Measurements from ENCODE around the gene DERA.

DERA gene

DNA sequence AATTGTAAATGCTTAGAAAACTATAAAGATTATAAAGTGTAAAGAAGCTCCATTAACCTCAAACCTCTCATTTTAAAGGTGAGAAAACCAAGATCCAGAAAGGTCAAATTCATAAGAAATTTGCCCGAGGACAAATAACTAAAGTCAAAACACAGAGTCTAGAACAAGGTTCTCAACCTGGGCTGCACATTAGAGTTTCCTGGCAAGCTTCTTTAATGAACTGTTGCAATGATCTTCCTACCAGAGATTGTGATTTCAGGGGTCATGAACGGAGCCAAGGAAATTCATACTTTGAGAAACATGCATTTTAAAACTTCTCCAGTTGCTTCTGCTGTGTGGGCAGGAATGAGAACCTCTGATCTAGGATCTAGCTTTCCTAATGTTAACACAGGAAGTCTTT lies 86.8 kb downstream of the DERA start:
- Histone ChIP-seq H3K36me3 (ENCODE audit: insufficient read depth) (no peaks in the 10 kb centered on the region), H3K27ac (no peak overlapping the region), H2AFZ (ENCODE audit: low read depth) (no peak overlapping the region), H3K79me2 (ENCODE audit: insufficient read depth, low read depth) (no peaks in the 10 kb centered on the region), H3K4me2 (no peak overlapping the region), H3K9ac (no peak overlapping the region), H4K20me1 (ENCODE audit: insufficient read depth) (no peaks in the 10 kb centered on the region), H3K4me3 (IDR thresholded peaks at IDR 0.05; ENCODE audit: insufficient read depth, low read depth, low read length) (no peak overlapping the region), H3K27me3 (ENCODE audit: insufficient read depth, low read depth) (no peaks in the 10 kb centered on the region), H3K4me1 (ENCODE audit: low read depth, poor library complexity, severe bottlenecking) (no peaks in the 10 kb centered on the region)
- TF ChIP-seq, protein P1, sequence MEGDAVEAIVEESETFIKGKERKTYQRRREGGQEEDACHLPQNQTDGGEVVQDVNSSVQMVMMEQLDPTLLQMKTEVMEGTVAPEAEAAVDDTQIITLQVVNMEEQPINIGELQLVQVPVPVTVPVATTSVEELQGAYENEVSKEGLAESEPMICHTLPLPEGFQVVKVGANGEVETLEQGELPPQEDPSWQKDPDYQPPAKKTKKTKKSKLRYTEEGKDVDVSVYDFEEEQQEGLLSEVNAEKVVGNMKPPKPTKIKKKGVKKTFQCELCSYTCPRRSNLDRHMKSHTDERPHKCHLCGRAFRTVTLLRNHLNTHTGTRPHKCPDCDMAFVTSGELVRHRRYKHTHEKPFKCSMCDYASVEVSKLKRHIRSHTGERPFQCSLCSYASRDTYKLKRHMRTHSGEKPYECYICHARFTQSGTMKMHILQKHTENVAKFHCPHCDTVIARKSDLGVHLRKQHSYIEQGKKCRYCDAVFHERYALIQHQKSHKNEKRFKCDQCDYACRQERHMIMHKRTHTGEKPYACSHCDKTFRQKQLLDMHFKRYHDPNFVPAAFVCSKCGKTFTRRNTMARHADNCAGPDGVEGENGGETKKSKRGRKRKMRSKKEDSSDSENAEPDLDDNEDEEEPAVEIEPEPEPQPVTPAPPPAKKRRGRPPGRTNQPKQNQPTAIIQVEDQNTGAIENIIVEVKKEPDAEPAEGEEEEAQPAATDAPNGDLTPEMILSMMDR (conservative IDR thresholded peaks at IDR 0.05; ENCODE audit: low read depth, low read length), result no peak

DNA sequence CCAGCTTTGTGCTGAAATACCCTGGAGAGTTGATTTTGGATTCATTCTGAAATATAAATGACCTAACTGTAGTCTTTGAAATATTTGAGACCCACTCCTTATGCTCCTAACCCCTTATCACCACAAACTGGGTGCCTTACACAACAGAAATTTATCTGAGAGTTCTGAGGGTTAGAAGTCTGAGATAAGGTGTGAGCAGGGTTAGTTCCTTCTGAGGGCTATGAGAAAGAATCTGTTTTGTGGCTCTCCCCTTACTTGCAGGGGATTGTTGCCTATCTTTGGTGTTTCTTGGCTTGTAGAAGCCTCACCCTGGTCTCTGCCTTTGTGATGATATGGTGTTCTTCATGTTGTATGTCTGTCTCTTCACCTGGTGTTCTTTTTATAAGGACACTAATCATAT lies 91.7 kb downstream of the DERA start:
- H3K79me2 ChIP-seq (ENCODE audit: insufficient read depth, low read depth), result no peaks in the 10 kb centered on the region
- H3K27ac ChIP-seq, result no peak overlapping the region
- H3K36me3 ChIP-seq (ENCODE audit: insufficient read depth), result no peaks in the 10 kb centered on the region
- no peaks in the 10 kb centered on the region for H3K27me3 ChIP-seq (ENCODE audit: insufficient read depth, low read depth)
- H4K20me1 ChIP-seq (ENCODE audit: insufficient read depth), result no peaks in the 10 kb centered on the region
- H2AFZ ChIP-seq (ENCODE audit: low read depth), result no peak overlapping the region
- no peak overlapping the region for H3K9ac ChIP-seq
- no peak overlapping the region for H3K4me2 ChIP-seq
- H3K4me3 ChIP-seq (IDR thresholded peaks at IDR 0.05; ENCODE audit: insufficient read depth, low read depth, low read length), result no peak overlapping the region
- TF ChIP-seq, protein P1 (conservative IDR thresholded peaks at IDR 0.05; ENCODE audit: low read depth, low read length), result no peak
- no peaks in the 10 kb centered on the region for H3K4me1 ChIP-seq (ENCODE audit: low read depth, poor library complexity, severe bottlenecking)

DNA sequence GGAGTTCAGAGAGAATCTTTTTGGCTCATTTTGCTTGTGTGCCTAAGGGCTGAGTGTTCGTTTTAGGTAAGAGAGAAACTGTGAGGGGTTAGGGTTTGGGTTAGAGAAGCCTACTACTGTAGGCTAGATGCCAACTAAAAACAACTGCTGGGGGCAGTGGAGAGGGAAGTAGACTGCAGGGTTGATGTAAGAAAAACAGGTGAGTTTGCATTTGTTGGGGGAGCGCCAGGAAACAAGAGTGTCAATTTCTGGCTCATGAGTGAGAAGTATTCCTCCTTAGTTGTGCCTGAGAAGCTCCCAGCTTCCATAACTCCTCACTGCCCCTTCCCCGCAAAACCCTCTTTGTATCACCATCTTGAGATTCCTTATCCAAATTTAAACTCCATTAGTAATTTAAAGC lies 92.3 kb downstream of the DERA start:
- Histone ChIP-seq H2AFZ (ENCODE audit: low read depth) (no peak overlapping the region), H3K79me2 (ENCODE audit: insufficient read depth, low read depth) (no peaks in the 10 kb centered on the region), H3K36me3 (ENCODE audit: insufficient read depth) (no peaks in the 10 kb centered on the region), H3K4me3 (IDR thresholded peaks at IDR 0.05; ENCODE audit: insufficient read depth, low read depth, low read length) (no peak overlapping the region), H3K9ac (no peak overlapping the region), H3K27me3 (ENCODE audit: insufficient read depth, low read depth) (no peaks in the 10 kb centered on the region), H3K27ac (no peak overlapping the region), H3K4me2 (no peak overlapping the region), H3K4me1 (ENCODE audit: low read depth, poor library complexity, severe bottlenecking) (no peaks in the 10 kb centered on the region), H4K20me1 (ENCODE audit: insufficient read depth) (no peaks in the 10 kb centered on the region)
- TF ChIP-seq, protein P1 (conservative IDR thresholded peaks at IDR 0.05; ENCODE audit: low read depth, low read length), result no peak

DNA sequence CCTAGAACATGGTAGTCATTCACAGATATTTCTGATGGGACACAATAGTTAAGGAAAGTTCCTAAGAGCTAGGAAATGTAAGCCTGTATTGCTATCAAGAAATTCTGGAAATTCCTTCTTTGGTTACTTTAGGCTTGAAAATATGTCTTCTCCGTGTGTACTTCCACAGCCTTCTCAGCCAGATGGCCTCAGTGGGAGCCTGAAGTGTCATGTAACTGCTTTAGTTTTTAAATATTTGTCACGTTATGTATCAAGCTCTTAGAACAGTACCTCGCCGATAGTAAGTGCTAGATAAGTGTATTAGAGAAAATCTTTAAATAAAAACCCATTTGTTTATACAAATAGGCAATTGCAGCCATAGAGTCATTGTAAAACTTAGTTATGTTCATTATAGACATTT lies 95.6 kb downstream of the DERA start:
- H3K79me2 ChIP-seq (ENCODE audit: insufficient read depth, low read depth), result no peaks in the 10 kb centered on the region
- H4K20me1 ChIP-seq (ENCODE audit: insufficient read depth), result no peaks in the 10 kb centered on the region
- H3K4me3 ChIP-seq (IDR thresholded peaks at IDR 0.05; ENCODE audit: insufficient read depth, low read depth, low read length), result no peak overlapping the region
- no peak overlapping the region for H2AFZ ChIP-seq (ENCODE audit: low read depth)
- H3K9ac ChIP-seq, result no peak overlapping the region
- no peaks in the 10 kb centered on the region for H3K27me3 ChIP-seq (ENCODE audit: insufficient read depth, low read depth)
- TF ChIP-seq, protein P1 (conservative IDR thresholded peaks at IDR 0.05; ENCODE audit: low read depth, low read length), result no peak
- no peak overlapping the region for H3K27ac ChIP-seq
- H3K36me3 ChIP-seq (ENCODE audit: insufficient read depth), result no peaks in the 10 kb centered on the region
- H3K4me2 ChIP-seq, result no peak overlapping the region
- no peaks in the 10 kb centered on the region for H3K4me1 ChIP-seq (ENCODE audit: low read depth, poor library complexity, severe bottlenecking)

DNA sequence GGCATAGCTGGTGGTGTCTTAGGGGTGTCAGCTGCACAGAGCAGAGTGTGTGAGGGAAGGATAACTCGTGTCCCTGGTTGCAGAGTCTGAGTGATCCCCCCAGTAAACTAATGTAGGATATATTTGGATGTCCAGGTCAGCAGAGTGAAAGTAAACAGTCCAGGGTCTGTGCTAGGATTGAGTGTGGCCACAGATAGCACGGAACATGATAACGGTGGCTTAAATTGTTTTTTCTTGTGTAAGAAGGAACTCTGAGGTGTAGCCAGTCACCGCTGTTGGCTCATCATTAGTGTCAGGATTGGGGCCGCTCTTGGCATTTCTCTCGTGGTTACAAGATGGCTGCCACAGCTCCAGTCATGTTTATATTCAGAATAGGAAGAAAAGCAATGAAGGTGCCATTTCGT lies 97.3 kb downstream of the DERA start:
- TF ChIP-seq, protein P1 (conservative IDR thresholded peaks at IDR 0.05; ENCODE audit: low read depth, low read length), result no peak
- no peaks in the 10 kb centered on the region for H3K4me1 ChIP-seq (ENCODE audit: low read depth, poor library complexity, severe bottlenecking)
- no peaks in the 10 kb centered on the region for H3K27me3 ChIP-seq (ENCODE audit: insufficient read depth, low read depth)
- no peaks in the 10 kb centered on the region for H4K20me1 ChIP-seq (ENCODE audit: insufficient read depth)
- H3K4me3 ChIP-seq (IDR thresholded peaks at IDR 0.05; ENCODE audit: insufficient read depth, low read depth, low read length), result no peak overlapping the region
- no peak overlapping the region for H2AFZ ChIP-seq (ENCODE audit: low read depth)
- no peak overlapping the region for H3K27ac ChIP-seq
- H3K4me2 ChIP-seq, result no peak overlapping the region
- no peaks in the 10 kb centered on the region for H3K36me3 ChIP-seq (ENCODE audit: insufficient read depth)
- no peaks in the 10 kb centered on the region for H3K79me2 ChIP-seq (ENCODE audit: insufficient read depth, low read depth)
- H3K9ac ChIP-seq, result no peak overlapping the region

Measured in KMS-11 (cell line).